ENCODE data around the gene REG3G.
"Not testable (repeated sequence)": the region's sequence is repeated elsewhere in the genome, so short reads cannot be mapped to it uniquely, and the experiment has no call there.

REG3G gene

DNA sequence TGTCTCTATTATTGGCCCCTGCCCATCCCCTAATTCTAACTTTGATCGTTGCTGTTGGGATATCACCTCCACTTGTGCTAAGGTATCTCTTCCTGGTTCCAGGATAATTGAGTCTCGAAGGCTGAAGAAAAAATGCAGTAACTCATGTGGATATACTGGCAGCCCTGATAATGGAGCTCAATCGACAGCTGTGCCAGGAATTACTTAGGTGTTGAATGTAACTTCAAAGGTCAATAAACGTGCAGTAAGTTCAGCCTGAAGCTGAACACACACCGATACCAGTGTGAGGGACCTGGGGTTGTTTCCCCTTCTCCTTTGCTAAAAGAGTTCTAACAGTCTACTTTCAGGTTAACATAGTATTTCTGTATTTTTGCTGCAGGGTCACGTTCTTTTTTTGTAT lies 11.9 kb upstream of the REG3G start:
- DNase-seq (ENCODE audit: low read depth in 1 of 2, low spot score in 1 of 2): no peak

DNA sequence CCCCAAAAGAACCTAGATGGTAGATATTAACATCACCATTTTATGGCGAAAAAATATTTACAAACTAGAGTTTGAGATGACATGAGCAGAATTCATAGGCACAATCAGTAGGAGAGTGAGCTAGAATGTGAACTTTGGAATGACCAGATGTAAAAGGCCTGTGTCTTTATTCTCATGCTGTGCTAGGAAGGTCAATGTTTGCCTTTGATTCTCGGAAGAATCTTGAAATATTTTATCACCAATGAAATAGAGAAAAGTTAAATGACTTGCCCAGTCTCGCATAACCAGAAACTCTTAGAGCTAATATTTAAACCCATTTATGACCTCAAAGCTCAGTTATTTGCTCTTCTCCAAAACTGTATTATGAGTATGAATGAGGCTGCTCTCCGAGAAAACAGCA lies 9.2 kb upstream of the REG3G start:
- DNase-seq (ENCODE audit: low read depth in 1 of 2, low spot score in 1 of 2): no peak

DNA sequence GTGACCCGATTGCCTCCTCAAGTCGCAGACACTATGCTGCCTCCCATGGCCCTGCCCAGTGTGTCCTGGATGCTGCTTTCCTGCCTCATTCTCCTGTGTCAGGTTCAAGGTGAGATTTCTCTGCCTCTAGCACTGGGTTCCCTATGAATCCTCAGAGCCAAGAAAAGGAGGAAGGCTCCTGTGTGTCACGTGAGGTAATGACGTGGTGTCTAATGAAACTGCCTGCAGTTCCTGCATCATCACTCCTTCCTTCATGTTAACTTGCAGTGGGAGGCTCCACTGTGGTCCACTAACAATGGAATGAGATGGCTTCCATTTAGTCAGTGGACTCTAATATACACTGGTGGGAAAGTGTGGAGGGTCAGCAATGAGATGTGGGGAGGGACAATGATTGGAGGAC lies 559 bp downstream of the REG3G start:
- DNase-seq (ENCODE audit: low read depth in 1 of 2, low spot score in 1 of 2): no peak

DNA sequence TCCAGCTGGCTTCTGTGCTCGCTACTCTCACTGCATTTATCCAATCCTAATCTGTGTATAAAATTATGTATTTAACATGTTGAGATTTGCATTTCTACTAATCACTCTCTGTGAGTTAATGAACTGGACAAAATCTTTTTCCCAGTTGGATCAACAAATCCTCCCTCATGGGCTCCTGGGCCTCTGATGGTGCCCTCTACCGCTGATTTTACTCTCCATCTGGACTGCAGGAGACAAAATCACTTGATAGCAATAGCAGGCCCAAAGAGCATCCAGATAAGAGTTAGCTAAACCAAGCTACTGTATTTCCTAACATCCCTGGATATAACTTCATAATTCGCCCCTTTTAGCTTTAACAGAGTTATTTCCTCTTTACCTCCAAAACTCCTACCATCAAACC lies 14.4 kb downstream of the REG3G start:
- DNase-seq (ENCODE audit: low read depth in 1 of 2, low spot score in 1 of 2): no peak

DNA sequence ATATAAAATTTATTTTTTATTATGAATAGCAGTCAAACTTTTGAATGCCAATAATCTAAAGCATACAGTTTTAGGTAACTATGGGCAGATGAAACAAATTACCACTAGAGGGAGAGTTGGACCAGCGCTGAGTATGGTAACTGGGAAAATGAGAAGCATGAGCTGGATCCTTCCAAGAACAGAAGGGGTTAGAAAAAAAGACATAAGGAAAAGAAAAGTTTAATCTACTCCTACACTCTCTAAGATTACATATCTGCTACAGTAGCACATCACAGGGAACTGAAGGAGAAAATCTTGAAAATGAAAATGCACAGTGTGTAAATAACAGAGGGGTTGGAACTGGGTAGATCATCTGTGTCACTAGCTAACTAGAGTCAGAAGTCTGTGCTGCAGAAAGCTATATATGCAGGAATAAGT lies 15.5 kb downstream of the REG3G start:
- no peak for DNase-seq (ENCODE audit: low read depth in 1 of 2, low spot score in 1 of 2)

DNA sequence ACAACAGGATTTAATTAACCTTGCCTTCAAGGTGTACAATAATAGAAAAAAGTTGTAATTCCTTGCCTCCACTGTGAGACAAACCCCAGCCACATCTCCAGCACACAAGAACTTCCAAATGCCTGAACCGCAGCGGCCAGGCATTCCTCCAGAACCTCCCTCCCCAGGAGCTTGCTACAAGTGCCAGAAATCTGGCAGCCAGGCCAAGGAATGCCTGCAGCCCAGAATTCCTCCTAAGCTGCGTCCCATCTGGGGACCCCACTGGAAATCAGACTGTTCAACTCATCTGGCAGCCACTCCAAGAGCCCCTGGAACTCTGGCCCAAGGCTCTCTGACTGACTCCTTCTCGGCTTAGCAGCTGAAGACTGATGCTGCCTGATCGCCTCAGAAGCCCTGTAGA lies 28.0 kb downstream of the REG3G start:
- DNase-seq (ENCODE audit: low read depth in 1 of 2, low spot score in 1 of 2): not testable (repeated sequence)

DNA sequence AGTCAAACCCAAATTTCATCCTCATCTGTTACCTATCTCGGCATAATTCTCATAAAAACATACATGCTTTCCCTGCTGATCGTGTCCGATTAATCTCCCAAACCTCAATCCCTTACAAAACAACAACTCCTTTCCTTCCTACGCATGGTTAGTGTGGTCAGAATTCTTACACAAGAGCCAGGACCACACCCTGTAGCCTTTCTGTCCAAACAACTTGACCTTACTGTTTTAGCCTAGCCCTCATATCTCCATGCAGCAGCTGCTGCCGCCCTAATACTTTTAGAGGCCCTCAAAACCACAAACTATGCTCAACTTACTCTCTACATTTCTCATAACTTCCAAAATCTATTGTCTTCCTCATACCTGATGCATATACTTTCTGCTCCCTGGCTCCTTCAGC lies 29.3 kb downstream of the REG3G start:
- not testable (repeated sequence) for DNase-seq (ENCODE audit: low read depth in 1 of 2, low spot score in 1 of 2)

DNA sequence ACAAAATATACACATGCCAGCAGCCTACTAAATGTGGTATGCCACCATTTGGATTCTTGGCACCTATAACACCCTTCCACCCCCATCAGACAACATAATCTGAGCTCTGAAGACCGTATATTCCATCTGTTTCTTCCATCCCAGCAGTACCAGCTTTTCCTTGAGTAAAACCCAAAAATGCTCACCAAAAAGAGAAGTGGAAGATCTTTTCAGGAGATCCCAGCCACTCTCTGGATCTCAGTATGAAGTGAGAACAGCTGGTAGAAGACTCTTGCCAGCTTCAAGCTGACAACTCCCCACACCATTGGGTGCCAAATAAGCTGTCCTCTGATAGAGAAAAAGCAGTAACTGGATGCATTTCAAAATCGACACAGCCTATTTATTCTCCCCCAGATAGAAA lies 39.7 kb downstream of the REG3G start:
- DNase-seq (ENCODE audit: low read depth in 1 of 2, low spot score in 1 of 2): no peak

DNA sequence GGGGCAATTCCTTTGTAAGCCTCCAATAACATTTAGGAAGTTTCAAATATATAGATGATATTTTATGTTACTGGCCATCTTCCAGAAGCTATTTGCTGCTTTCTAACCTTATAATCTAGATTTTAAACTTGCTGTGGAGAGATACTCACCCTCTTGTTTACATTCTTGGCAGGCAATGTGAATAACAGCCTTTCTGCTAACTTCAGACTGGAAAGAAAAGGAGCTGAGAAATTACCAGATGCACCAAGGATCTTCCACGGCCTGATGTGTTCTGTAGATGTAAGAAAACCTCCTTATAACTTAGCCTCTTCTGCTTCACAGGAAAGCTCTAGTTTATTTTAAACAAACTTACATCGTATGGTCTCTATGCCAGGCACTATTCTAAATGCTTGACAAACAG lies 45.6 kb downstream of the REG3G start:
- no peak for DNase-seq (ENCODE audit: low read depth in 1 of 2, low spot score in 1 of 2)

All from activated CD4-positive, alpha-beta T cell treated with anti-CD3 and anti-CD28 coated beads, Interleukin-2, amount 50 U/mL, for 24 hours (primary cell).